PC-9 (cell line): ENCODE measurements around the gene C14orf93. TPM values are rescaled to one million over a fixed set of nuclear protein-coding genes. Genes with fewer than 3 reads are reported as not detected.

Experiments
- BruUV-seq: library from RNA; stranded (reverse); fragments of 400-500 nt; replicated peaks from 2 replicates; lab custom pipeline; 2021; lab: Mats Ljungman, UMichigan
- CTCF ChIA-PET: fragments of 300-600 bp; sonication (Branson Sonifier 250); formaldehyde crosslinking; loops from one replicate; lab custom pipeline; 2022; ENCODE audit warnings: antibody characterized with exemption; lab: Charles Lee
- POLR2A ChIA-PET: fragments of 300-600 bp; sonication (Branson Sonifier 250); formaldehyde crosslinking; loops from one replicate; lab custom pipeline; 2022; ENCODE audit warnings: antibody characterized with exemption; ENCODE audit not compliant: unreplicated experiment; lab: Charles Lee
- DNase-seq, 2 experiments: peaks; one replicate each; pipeline versions ENCODE4 v3.0.0 to v3.0.0-alpha.2; 2015 to 2022; ENCODE audit warnings: mixed read lengths in 1 of 2
- H2AFZ ChIP-seq: fragments of 200-600 bp; sonication (generic); 2 replicates; pipeline ENCODE4 v1.8.1; 2017; ENCODE audit warnings: antibody characterized with exemption
- H3F3A ChIP-seq: fragments of 200-600 bp; sonication (generic); 2 replicates; pipeline ENCODE4 v1.8.1; 2017; ENCODE audit warnings: antibody characterized with exemption, mild to moderate bottlenecking, low read depth; ENCODE audit not compliant: insufficient read depth
- H3K27ac ChIP-seq: fragments of 200-600 bp; sonication (generic); 2 replicates; pipeline ENCODE4 v1.6.1; 2016; ENCODE audit warnings: mixed run types
- H3K27me3 ChIP-seq: fragments of 200-600 bp; sonication (generic); 2 replicates; pipeline ENCODE4 v1.6.1; 2016; ENCODE audit warnings: low read depth, mixed run types; ENCODE audit not compliant: insufficient read depth
- H3K36me3 ChIP-seq: fragments of 200-600 bp; sonication (generic); 2 replicates; pipeline ENCODE4 v1.6.1; 2016; ENCODE audit warnings: low read depth, mixed run types
- H3K4me1 ChIP-seq: fragments of 200-600 bp; sonication (generic); replicated peaks from 2 replicates; pipeline ENCODE4 v1.6.1; 2016; ENCODE audit warnings: mixed run types; ENCODE audit not compliant: insufficient read depth
- H3K4me2 ChIP-seq: fragments of 200-600 bp; sonication (generic); 2 replicates; pipeline ENCODE4 v1.6.1; 2017; ENCODE audit warnings: mixed run types
- H3K4me3 ChIP-seq: fragments of 200-600 bp; sonication (generic); 2 replicates; pipeline ENCODE4 v1.6.1; 2016; ENCODE audit warnings: mixed run types
- H3K79me2 ChIP-seq: fragments of 200-600 bp; sonication (generic); 2 replicates; pipeline ENCODE4 v1.6.1; 2017; ENCODE audit warnings: low read depth, mixed run types
- H3K9me2 ChIP-seq: fragments of 200-600 bp; sonication (generic); 2 replicates; pipeline ENCODE4 v1.8.1; 2017; ENCODE audit warnings: mild to moderate bottlenecking; ENCODE audit not compliant: insufficient read depth
- H3K9me3 ChIP-seq: fragments of 200-600 bp; sonication (generic); 2 replicates; pipeline ENCODE4 v1.8.1; 2016; ENCODE audit warnings: low read depth; ENCODE audit not compliant: insufficient read depth
- H4K20me1 ChIP-seq: fragments of 200-600 bp; sonication (generic); 2 replicates; pipeline ENCODE4 v1.8.1; 2017; ENCODE audit not compliant: insufficient read depth
- EZH2 ChIP-seq: fragments of 200-600 bp; sonication (generic); IDR thresholded peaks from 2 replicates; pipeline ENCODE4 v1.8.0; 2017; ENCODE audit warnings: antibody characterized with exemption, low read depth
- intact Hi-C: fragments of 100-400 bp; cut with micrococcal nuclease; formaldehyde crosslinking; loops from one replicate; pipeline ENCODE4 v1.10.0; 2022; ENCODE audit not compliant: unreplicated experiment
- total RNA-seq: library from RNA; stranded (reverse); gene quantifications from 2 replicates; pipeline ENCODE4 v1.2.3, GENCODE V29; 2021
- TF ChIP-seq, protein P1 (sequence below): fragments of 200-600 bp; sonication (generic); conservative IDR thresholded peaks from 2 replicates; pipeline ENCODE4 v1.6.1; 2017; ENCODE audit warnings: mixed run types, antibody characterized with exemption, mild to moderate bottlenecking, moderate library complexity

The C14orf93 gene
- total RNA-seq, 1 experiment from 2014 or later, result 13.9 TPM

DNA sequence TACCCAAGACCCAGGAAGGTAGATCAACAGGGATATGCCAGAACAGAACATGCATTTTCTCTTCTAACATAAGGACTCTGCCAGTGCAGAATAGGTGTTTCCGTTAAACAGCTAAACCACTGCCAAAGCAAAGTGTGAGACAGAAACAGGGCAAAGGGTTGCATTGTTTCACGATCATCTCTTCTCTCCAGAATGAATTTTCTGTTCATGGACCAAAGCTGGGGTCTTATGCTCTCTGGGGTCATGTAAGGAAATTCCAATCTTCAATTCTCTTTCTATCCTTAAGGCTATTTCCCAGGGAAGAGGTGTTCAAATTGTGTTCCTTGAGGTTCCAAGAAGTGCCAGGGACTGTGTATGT, 13.8 kb upstream of the C14orf93 start:
- TF ChIP-seq, protein P1, sequence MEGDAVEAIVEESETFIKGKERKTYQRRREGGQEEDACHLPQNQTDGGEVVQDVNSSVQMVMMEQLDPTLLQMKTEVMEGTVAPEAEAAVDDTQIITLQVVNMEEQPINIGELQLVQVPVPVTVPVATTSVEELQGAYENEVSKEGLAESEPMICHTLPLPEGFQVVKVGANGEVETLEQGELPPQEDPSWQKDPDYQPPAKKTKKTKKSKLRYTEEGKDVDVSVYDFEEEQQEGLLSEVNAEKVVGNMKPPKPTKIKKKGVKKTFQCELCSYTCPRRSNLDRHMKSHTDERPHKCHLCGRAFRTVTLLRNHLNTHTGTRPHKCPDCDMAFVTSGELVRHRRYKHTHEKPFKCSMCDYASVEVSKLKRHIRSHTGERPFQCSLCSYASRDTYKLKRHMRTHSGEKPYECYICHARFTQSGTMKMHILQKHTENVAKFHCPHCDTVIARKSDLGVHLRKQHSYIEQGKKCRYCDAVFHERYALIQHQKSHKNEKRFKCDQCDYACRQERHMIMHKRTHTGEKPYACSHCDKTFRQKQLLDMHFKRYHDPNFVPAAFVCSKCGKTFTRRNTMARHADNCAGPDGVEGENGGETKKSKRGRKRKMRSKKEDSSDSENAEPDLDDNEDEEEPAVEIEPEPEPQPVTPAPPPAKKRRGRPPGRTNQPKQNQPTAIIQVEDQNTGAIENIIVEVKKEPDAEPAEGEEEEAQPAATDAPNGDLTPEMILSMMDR, result no peak
- no peak for TF ChIP-seq EZH2
- ChIA-PET CTCF (interaction anchor here (0.7 kb wide), 1 partner anchor 31 kb away, joined by 3 read pairs; no protein-coding TSS in a partner anchor), POLR2A (interaction anchor here (0.6 kb wide), 1 partner anchor 27 kb away, joined by 4 read pairs; no protein-coding TSS in a partner anchor)
- DNase-seq, result no peak
- H3K4me1 ChIP-seq, result no peaks in the 10 kb centered on the region
- H3K79me2 ChIP-seq, result no peaks in the 10 kb centered on the region
- intact Hi-C loops, result no loop called here
- no peaks in the 10 kb centered on the region; the same call in 1 of the 2 replicates for H3K36me3 ChIP-seq
- no peaks in the 10 kb centered on the region for H3K9me3 ChIP-seq
- BruUV-seq, result no TSS peak
- no peaks in the 10 kb centered on the region for H3K9me2 ChIP-seq
- no peak overlapping the region for H3K4me3 ChIP-seq
- no peak overlapping the region for H3K4me2 ChIP-seq
- no peak overlapping the region for H3K27ac ChIP-seq
- H2AFZ ChIP-seq, result no peak overlapping the region
- no peaks in the 10 kb centered on the region for H3F3A ChIP-seq
- H3K27me3 ChIP-seq, result no peaks in the 10 kb centered on the region
- no peaks in the 10 kb centered on the region for H4K20me1 ChIP-seq

DNA sequence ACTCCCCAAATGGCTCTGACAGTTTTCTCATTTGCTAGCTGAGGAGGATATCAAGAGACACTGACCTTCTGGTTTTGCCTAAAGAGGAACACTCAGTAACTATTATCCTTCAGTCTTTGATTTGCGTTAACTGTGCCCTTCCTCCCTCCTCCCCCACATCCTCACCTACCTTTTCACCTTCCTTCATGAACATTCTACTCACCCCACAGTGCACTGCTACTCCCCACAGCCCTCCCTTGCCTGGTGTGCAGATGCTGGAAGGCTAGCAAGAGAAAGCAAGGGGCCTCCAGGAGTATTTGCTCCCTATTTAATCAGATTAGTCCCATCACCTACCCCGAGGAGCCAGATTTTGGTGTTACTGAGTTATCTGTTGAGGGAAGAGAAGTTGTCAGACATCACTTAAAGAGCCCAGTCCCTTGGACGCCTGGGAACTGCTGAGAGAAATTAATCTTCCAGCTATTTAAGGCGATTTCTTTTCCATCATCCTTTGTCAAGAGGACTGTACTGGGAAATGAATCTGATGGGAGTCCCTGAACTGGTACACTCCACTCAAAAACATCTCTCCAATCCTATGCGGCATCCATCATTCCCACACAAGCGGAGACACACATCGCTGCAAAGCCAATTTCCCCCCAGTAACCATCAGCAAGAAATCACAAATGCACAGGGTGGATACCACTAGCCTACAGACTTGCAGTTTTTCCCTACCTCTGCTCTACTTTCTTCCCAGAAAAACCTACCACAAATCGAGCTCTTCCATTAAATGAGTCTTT, 13.3 kb upstream of the C14orf93 start:
- CTCF ChIA-PET, result interaction anchor here (0.7 kb wide), 1 partner anchor 31 kb away, joined by 3 read pairs; no protein-coding TSS in a partner anchor
- intact Hi-C loops, result no loop called here
- H3K36me3 ChIP-seq, result no peaks in the 10 kb centered on the region

DNA sequence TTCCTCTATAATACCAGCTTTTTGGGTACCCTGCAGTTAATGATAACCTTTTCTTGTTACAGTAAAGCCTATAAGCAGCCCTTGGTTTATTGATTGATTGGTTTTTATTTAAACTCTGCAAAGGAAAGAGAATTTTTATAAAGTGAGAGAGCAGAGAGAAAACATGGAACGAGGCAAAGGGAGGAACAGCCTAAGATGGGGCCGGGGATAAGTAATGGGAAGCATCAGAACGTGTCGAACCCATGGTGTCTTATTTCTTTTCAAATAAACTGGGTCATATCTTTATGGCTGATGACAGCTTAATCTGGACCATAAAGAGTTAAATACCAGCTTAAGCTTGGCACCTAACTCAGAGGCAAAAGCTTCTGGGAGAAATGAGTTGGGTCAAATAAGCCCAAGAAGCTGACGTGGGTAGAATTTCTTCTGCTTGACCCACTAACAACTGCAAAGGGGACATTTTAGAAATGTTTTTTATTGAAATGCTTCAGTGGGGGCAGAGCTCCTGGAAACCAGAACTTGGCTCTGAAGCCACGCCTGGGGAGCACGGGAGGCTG, 12.0 kb upstream of the C14orf93 start:
- intact Hi-C loops, result no loop called here
- Histone ChIP-seq H2AFZ (no peak overlapping the region), H3F3A (no peaks in the 10 kb centered on the region), H3K79me2 (no peaks in the 10 kb centered on the region), H3K36me3 (no peaks in the 10 kb centered on the region), H3K4me3 (no peak overlapping the region), H3K4me2 (no peak overlapping the region), H3K9me3 (no peaks in the 10 kb centered on the region), H3K27me3 (no peaks in the 10 kb centered on the region), H3K4me1 (no peaks in the 10 kb centered on the region), H4K20me1 (no peaks in the 10 kb centered on the region), H3K27ac (no peak overlapping the region), H3K9me2 (no peaks in the 10 kb centered on the region)
- CTCF ChIA-PET, result no interaction called here
- no TSS peak for BruUV-seq
- no peak for TF ChIP-seq EZH2
- TF ChIP-seq, protein P1, result no peak
- POLR2A ChIA-PET, result no interaction called here
- no peak for DNase-seq

More for the DNA sequence above, 13.3 kb upstream of the C14orf93 start:
- TF ChIP-seq EZH2, result no peak
- TF ChIP-seq, protein P1, result no peak
- POLR2A ChIA-PET, result interaction anchor here (0.6 kb wide), 1 partner anchor 28 kb away, joined by 4 read pairs; no protein-coding TSS in a partner anchor
- Histone ChIP-seq H3K9me3 (no peaks in the 10 kb centered on the region), H3K9me2 (no peaks in the 10 kb centered on the region), H4K20me1 (no peaks in the 10 kb centered on the region), H3K4me3 (no peak overlapping the region), H3K4me1 (no peaks in the 10 kb centered on the region), H3K79me2 (no peaks in the 10 kb centered on the region), H3K27ac (no peak overlapping the region), H3K4me2 (no peak overlapping the region), H3K27me3 (no peaks in the 10 kb centered on the region), H3F3A (no peaks in the 10 kb centered on the region), H2AFZ (no peak overlapping the region)
- no peak for DNase-seq
- no TSS peak for BruUV-seq
